Mesothelial cell of epicardium (in vitro differentiated cells): ENCODE measurements around the gene KCNIP2. TPM values are rescaled to one million over a fixed set of nuclear protein-coding genes. Genes with fewer than 3 reads are reported as not detected.

Experiments
- DNase-seq, 2 experiments: peaks; one replicate each; pipeline ENCODE4 v3.0.0; 2021; ENCODE audit warnings: low spot score in 2 of 2; ENCODE audit not compliant: unreplicated experiment in 2 of 2
- H3K27ac Mint-ChIP-seq: 2 replicates; pipeline ENCODE4 v1.8.0; 2021; ENCODE audit warnings: mixed read lengths
- H3K27me3 Mint-ChIP-seq: 2 replicates; pipeline ENCODE4 v1.8.0; 2021; ENCODE audit warnings: low read depth, mixed read lengths
- H3K36me3 Mint-ChIP-seq: 2 replicates; pipeline ENCODE4 v1.8.0; 2021; ENCODE audit warnings: mixed read lengths
- H3K4me1 Mint-ChIP-seq: 2 replicates; pipeline ENCODE4 v1.8.0; 2021; ENCODE audit warnings: mixed read lengths
- H3K4me3 Mint-ChIP-seq: 2 replicates; pipeline ENCODE4 v1.8.0; 2021; ENCODE audit warnings: mild to moderate bottlenecking, moderate library complexity, mixed read lengths
- H3K9me3 Mint-ChIP-seq: 2 replicates; pipeline ENCODE4 v1.8.0; 2021; ENCODE audit warnings: mixed read lengths
- total RNA-seq: library from RNA; stranded (reverse); gene quantifications from 3 replicates; pipeline ENCODE4 v1.2.1, GENCODE V29; 2021
- TF ChIP-seq, protein P1 (sequence below): fragments of 200-600 bp; sonication (generic); IDR thresholded peaks from one replicate; pipeline ENCODE4 v1.5.0; 2021; ENCODE audit warnings: antibody characterized with exemption; ENCODE audit not compliant: unreplicated experiment

Gene KCNIP2
- total RNA-seq, 1 donor from 2014 or later: 6.8 TPM

DNA sequence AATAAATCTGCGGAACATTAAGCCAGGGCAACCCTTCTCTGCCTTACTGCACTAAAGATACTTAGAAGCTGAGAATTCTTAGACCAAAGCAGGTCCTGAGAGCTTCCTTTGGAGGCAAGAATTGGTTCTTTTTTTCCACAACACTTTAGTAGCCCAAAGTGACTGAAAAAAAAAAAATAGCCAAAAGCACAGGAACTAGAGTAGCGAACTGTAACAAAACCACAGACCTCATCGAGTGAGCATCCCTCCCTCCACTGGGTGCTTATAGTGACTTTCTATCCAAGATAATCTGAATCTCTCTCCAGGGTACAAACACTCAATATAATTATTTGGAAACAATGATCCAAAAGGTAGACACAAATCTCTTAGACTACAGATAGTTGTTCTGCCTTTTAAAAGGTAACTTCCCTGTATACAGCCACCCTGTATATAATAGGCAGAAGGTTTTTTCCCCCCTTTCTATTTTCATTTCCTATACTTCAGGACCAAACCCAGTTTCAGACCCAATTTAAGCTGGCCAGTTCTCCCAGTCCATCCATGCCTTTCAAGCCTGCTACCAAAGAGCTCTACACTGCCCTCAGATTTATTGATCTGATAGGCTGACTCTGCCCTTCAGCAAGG, 31.6 kb upstream of the KCNIP2 start:
- H3K36me3 Mint-ChIP-seq: peaks cover 12% of the 10 kb centered on the region
- H3K27ac Mint-ChIP-seq: no peak overlapping the region
- peaks cover 5% of the 10 kb centered on the region for H3K9me3 Mint-ChIP-seq
- no peaks in the 10 kb centered on the region for H3K27me3 Mint-ChIP-seq
- H3K4me3 Mint-ChIP-seq: no peak overlapping the region
- peaks cover 4% of the 10 kb centered on the region for H3K4me1 Mint-ChIP-seq
- TF ChIP-seq, protein P1, sequence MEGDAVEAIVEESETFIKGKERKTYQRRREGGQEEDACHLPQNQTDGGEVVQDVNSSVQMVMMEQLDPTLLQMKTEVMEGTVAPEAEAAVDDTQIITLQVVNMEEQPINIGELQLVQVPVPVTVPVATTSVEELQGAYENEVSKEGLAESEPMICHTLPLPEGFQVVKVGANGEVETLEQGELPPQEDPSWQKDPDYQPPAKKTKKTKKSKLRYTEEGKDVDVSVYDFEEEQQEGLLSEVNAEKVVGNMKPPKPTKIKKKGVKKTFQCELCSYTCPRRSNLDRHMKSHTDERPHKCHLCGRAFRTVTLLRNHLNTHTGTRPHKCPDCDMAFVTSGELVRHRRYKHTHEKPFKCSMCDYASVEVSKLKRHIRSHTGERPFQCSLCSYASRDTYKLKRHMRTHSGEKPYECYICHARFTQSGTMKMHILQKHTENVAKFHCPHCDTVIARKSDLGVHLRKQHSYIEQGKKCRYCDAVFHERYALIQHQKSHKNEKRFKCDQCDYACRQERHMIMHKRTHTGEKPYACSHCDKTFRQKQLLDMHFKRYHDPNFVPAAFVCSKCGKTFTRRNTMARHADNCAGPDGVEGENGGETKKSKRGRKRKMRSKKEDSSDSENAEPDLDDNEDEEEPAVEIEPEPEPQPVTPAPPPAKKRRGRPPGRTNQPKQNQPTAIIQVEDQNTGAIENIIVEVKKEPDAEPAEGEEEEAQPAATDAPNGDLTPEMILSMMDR: no peak
- DNase-seq: no peak

DNA sequence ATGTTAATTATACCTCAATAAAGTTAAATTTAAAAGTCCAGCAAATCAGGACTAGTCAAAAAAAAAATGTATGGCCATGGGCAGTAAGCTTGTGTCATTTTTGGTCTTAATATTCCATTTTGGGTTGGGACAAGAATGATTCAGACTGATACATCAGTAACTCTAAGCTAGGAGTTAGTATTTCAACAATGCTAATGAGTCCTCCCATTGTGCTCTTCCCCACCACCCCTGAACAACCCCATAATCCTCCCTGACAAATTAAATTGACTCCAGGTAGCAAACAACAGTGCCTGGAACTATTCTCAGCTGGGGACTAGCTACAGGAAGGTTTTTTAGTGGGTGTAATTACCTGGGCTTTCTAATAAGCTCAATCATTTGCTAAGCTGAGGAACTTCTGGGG, 30.7 kb upstream of the KCNIP2 start:
- Mint-ChIP-seq H3K36me3 (peaks cover 8% of the 10 kb centered on the region), H3K27me3 (no peaks in the 10 kb centered on the region), H3K27ac (no peak overlapping the region)

DNA sequence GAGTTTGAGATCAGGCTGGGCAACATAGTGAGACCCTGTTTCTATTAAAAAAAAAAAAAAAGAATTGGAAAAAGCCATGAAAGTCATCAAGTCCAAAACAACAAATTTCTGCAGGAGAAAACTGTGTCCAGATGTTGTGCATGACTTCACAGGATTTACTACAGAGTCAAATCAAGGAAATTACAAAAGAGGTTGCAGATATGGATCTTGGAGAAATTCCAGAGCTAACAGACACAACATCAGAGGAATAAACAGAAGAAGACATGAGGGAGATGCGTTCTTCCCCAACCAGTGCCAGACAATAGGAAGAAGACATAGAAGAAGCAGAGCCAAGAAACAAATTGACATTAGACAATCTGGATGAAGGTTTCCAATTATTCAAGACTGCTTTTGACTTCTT, 24.3 kb upstream of the KCNIP2 start:
- Mint-ChIP-seq H3K4me1 (no peaks in the 10 kb centered on the region), H3K36me3 (peaks cover 22% of the 10 kb centered on the region), H3K27ac (no peak overlapping the region), H3K9me3 (peaks cover 20% of the 10 kb centered on the region), H3K27me3 (no peaks in the 10 kb centered on the region), H3K4me3 (no peak overlapping the region)
- no peak for DNase-seq
- TF ChIP-seq, protein P1: no peak

More for the DNA sequence above, 30.7 kb upstream of the KCNIP2 start:
- no peak for DNase-seq
- no peak overlapping the region for H3K4me3 Mint-ChIP-seq
- H3K9me3 Mint-ChIP-seq: peaks cover 5% of the 10 kb centered on the region
- TF ChIP-seq, protein P1: no peak
- H3K4me1 Mint-ChIP-seq: no peaks in the 10 kb centered on the region

DNA sequence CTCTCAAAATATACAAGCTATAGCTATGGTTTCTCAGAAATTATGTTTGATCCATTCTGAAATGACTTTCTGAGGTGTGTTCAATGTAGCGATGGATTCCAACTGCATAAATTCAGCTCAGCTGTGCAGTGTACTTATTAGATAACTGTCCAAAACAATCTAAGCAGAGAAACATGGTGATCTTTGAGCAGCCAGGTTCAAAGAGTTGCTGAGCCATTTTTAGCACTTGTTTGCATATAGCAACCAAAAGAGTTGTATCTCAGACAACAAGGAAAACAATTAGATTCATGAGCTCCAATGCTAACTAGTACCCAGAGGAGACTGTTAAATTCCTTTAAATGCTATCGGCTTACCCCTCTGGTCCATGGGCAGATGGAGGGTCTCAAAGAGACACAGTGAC, 15.9 kb upstream of the KCNIP2 start:
- Mint-ChIP-seq H3K27ac (no peak overlapping the region), H3K36me3 (peaks cover 28% of the 10 kb centered on the region), H3K4me3 (no peak overlapping the region), H3K27me3 (no peaks in the 10 kb centered on the region), H3K4me1 (no peaks in the 10 kb centered on the region), H3K9me3 (peaks cover 23% of the 10 kb centered on the region)
- TF ChIP-seq, protein P1: no peak
- DNase-seq: no peak

DNA sequence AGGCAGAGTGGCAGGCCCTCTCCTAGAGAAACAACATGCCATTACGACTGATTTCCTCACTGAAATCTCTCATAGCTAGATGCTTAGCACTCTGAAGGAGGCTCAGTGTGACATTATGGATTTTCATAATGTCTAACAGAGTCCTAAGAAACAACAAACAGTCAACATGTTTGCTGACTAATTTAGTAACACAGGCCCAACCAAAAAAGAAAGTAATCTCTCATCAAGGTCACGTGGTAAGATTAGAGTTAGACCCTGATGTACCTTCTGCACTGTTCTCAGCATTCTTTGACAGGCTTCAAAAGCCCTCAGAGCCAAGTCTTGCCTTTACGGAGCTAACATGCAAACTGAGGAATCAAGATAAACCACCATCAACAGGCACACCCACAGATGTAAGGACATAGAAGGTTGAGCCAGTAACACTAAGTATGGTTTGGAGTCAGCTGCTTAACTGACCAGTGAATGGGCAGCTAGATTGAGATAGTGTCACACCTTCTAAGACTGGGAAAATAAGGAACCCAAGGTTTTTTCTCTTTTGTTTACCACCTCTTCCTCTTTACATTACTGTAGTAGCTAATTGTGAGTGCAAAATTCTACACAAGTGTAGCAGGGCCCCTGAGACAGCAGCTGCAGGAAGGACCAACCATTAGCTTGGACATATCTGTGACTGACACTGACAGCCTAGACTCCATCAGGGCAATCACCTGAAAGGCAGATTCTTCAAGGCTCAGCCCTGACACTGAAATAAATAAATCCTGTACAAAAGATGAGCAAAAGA, 15.3 kb upstream of the KCNIP2 start:
- H3K36me3 Mint-ChIP-seq: peaks cover 24% of the 10 kb centered on the region
- TF ChIP-seq, protein P1: no peak
- no peaks in the 10 kb centered on the region for H3K27me3 Mint-ChIP-seq
- no peak overlapping the region for H3K27ac Mint-ChIP-seq
- no peak overlapping the region for H3K4me3 Mint-ChIP-seq
- DNase-seq: no peak
- peaks cover 21% of the 10 kb centered on the region for H3K9me3 Mint-ChIP-seq
- H3K4me1 Mint-ChIP-seq: no peaks in the 10 kb centered on the region
